Heart left ventricle (tissue), 16 donors: Measurements from ENCODE around the gene PLEKHO2. TPM values are rescaled to one million over a fixed set of nuclear protein-coding genes. Genes with fewer than 3 reads are reported as not detected.

ENCODE experiments used
- ATAC-seq, 4 donors: fragments of 200-7000 bp; cut with Tn5 transposase; one replicate each; pipeline ENCODE4 v1.9.1; 2020 to 2022; ENCODE audit warnings: moderate library complexity in 4 of 4, mild to moderate bottlenecking in 3 of 4, moderate number of reproducible peaks in 1 of 4
- DNase-seq, 5 donors: peaks; one replicate each; pipeline ENCODE4 v3.0.0-alpha.2; 2020
- H3K27ac ChIP-seq, 12 donors: fragments of 200-600 bp; sonication (generic) in 4 of 12; one replicate each; pipeline versions ENCODE4 v1.5.0 to v1.8.0; 2016 to 2022; ENCODE audit warnings: mild to moderate bottlenecking in 2 of 12
- H3K27me3 ChIP-seq, 9 donors: fragments of 200-600 bp; sonication (generic) in 2 of 9; one replicate each; pipeline versions ENCODE4 v1.5.1 to v1.8.0; 2016 to 2022; ENCODE audit warnings: mild to moderate bottlenecking in 3 of 9
- H3K36me3 ChIP-seq, 9 donors: fragments of 200-600 bp; sonication (generic) in 2 of 9; one replicate each; pipeline versions ENCODE4 v1.5.0 to v1.8.0; 2018 to 2022; ENCODE audit warnings: mild to moderate bottlenecking in 2 of 9
- H3K4me1 ChIP-seq, 12 donors: fragments of 200-600 bp; sonication (generic) in 4 of 12; one replicate each; pipeline versions ENCODE4 v1.5.0 to v1.8.0; 2016 to 2022; ENCODE audit warnings: mild to moderate bottlenecking in 3 of 12
- H3K4me3 ChIP-seq, 12 donors: fragments of 200-600 bp; sonication (generic) in 4 of 12; one replicate each; pipeline versions ENCODE4 v1.5.0 to v1.8.0; 2017 to 2022; ENCODE audit warnings: mild to moderate bottlenecking in 9 of 12, moderate library complexity in 4 of 12
- H3K9me3 ChIP-seq, 12 donors: fragments of 200-600 bp; sonication (generic) in 4 of 12; one replicate each; pipeline versions ENCODE4 v1.5.0 to v1.8.0; 2016 to 2022; ENCODE audit warnings: mild to moderate bottlenecking in 1 of 12
- CTCF ChIP-seq, 12 donors: fragments of 200-600 bp; sonication (generic) in 4 of 12; IDR thresholded peaks; one replicate each; pipeline versions ENCODE4 v1.5.0 to v1.8.0; 2018 to 2022; ENCODE audit warnings: antibody characterized with exemption in 12 of 12, mild to moderate bottlenecking in 5 of 12
- POLR2A ChIP-seq, 2 donors: fragments of 450-650 bp; IDR thresholded peaks; one replicate each; pipeline ENCODE4 v1.6.1; 2017; ENCODE audit warnings: antibody characterized with exemption in 2 of 2, mild to moderate bottlenecking in 2 of 2, moderate library complexity in 2 of 2
- WGBS, 4 donors: extraction: QIAGEN DNeasy Blood & Tissue Kit in 2 of 4; methylation state at CpG; one replicate each; pipeline versions ENCODE4 v1.1.5 to v1.1.7; 2013 to 2018; 5-methylcytosine and 5-hydroxymethylcytosine counted together
- intact Hi-C, 10 donors: fragments of 100-400 bp; cut with DNase I; formaldehyde crosslinking; loops; one replicate each; pipeline versions ENCODE4 v1.11.1 to v1.14.2; 2022
- polyA plus RNA-seq, 2 donors: library from polyadenylated mRNA; stranded (reverse); fragments of 200-250 nt; gene quantifications; one replicate each; pipeline ENCODE4 v1.2.3, GENCODE V29; 2013
- total RNA-seq, 9 donors: library from RNA; depleted of rRNA in 2 of 9; stranded (reverse); fragments of >200 nt in 2 of 9; fragmentation: NEBNext Ultra II Directional in 3 of 9; extraction: Animal tissue kit (Norgen Biotek cat#: 25700) in 3 of 9; gene quantifications; one replicate each; pipeline versions ENCODE4 v1.1.0 to v1.2.4, GENCODE V29; 2016 to 2023
- donor health status: ischemic (EF 13 %, LVEDD 7.1; RV severe dilation, severe dysfunction).
- donor health status: healthy with polysubstance abuse.
- donor health status: DM: no; HTN: yes; CAD: no.
- donor health status: DM: no; HTN: no; CAD: no.
- donor health status: ischemic (EF 25% LVEDD 6.9; RV normal size, moderate dysfunction).
- donor health status: ischemic (EF 25% LVEDD 5.7; RV mildly dilated, moderate dysfunction).
- donor health status: healthy.
- donor health status: DM: yes; HTN: yes; CAD: no.
- donor health status: ischemic (EF 35%, LVEDD 5.7; RV mildly dilated, moderate dysfunction).
- donor health status: nonischemic (EF 11% LVEDD 7.7; RV severe dilation, severe dysfunction).
- donor health status: DM: yes; HTN: yes; CAD: no.
- donor health status: PGD.
- donor health status: ischemic (EF 29% LVEDD 5.4; RV normal size, mild dysfunction).
- donor health status: nonischemic (EF 23%, LVEDD 6.1; RV moderate dilation, normal function).

The PLEKHO2 gene
- total and polyA plus RNA-seq, 11 donors: 5.3 to 50.8 (median 9.2) TPM

- no peaks in the 10 kb centered on the region for H3K36me3 ChIP-seq
- H3K4me3 ChIP-seq: peak overlapping the region in 1 of 12 donors; percentile 59
- ATAC-seq (no peak), DNase-seq (no peak)
- H3K9me3 ChIP-seq: peaks cover 0 to 10% (median 8%) of the 10 kb centered on the region in 12 donors
- H3K4me1 ChIP-seq: peaks cover 0 to 39% (median 2%) of the 10 kb centered on the region in 12 donors
- H3K27me3 ChIP-seq: peaks cover 0 to 5% (median 0%) of the 10 kb centered on the region in 9 donors
- WGBS, 4 donors: 82 to 90% (median 83%) methylated on average over 8 to 9 of the region's 9 CpGs
- no peak overlapping the region for H3K27ac ChIP-seq
- intact Hi-C loops: loop anchor here (1.0 to 10.0 kb wide), 10 partner anchors 79 to 219 kb away; partner anchors contain the start of gene PIF1 (in 1 of the 10)
- no peak for TF ChIP-seq CTCF (IDR thresholded peaks at IDR 0.05)
- no peak for TF ChIP-seq POLR2A (IDR thresholded peaks at IDR 0.05)
These were observed 64.2 kb downstream of the PLEKHO2 start for GRCh38 chr15:64905941-64906340.

GRCh38 chr15:64906402-64906801 lies 64.7 kb downstream of the PLEKHO2 start:
- DNase-seq (no peak), ATAC-seq (no peak)
- H3K9me3 ChIP-seq: peaks cover 0 to 6% (median 4%) of the 10 kb centered on the region in 12 donors
- TF ChIP-seq CTCF (IDR thresholded peaks at IDR 0.05): no peak
- no peak for TF ChIP-seq POLR2A (IDR thresholded peaks at IDR 0.05)
- H3K27me3 ChIP-seq: peaks cover 0 to 5% (median 0%) of the 10 kb centered on the region in 9 donors
- WGBS, 4 donors: 93 to 97% (median 95%) methylated on average over 3 of the region's 3 CpGs
- H3K27ac ChIP-seq: no peak overlapping the region
- no peaks in the 10 kb centered on the region for H3K36me3 ChIP-seq
- intact Hi-C loops: loop anchor here in 9 of 10 donors (2.0 to 10.0 kb wide), 7 partner anchors 79 to 219 kb away; partner anchors contain the start of gene PIF1 (in 1 of the 9)
- peaks cover 0 to 44% (median 6%) of the 10 kb centered on the region in 12 donors for H3K4me1 ChIP-seq
- no peak overlapping the region for H3K4me3 ChIP-seq

GRCh38 chr15:64907991-64908390 lies 66.3 kb downstream of the PLEKHO2 start:
- DNase-seq (no peak), ATAC-seq (no peak)
- intact Hi-C loops: loop anchor here in 9 of 10 donors (2.0 to 10.0 kb wide), 7 partner anchors 81 to 221 kb away; partner anchors contain the start of gene PIF1 (in 1 of the 9)
- Histone ChIP-seq H3K36me3 (no peaks in the 10 kb centered on the region), H3K27me3 (peaks cover 0 to 5% (median 0%) of the 10 kb centered on the region in 9 donors), H3K9me3 (no peaks in the 10 kb centered on the region), H3K4me3 (no peak overlapping the region), H3K4me1 (peaks cover 0 to 36% (median 7%) of the 10 kb centered on the region in 12 donors), H3K27ac (no peak overlapping the region)
- TF ChIP-seq CTCF (IDR thresholded peaks at IDR 0.05): no peak
- WGBS, 4 donors: 67 to 81% (median 75%) methylated on average over 1 of the region's 1 CpG

- H3K36me3 ChIP-seq: no peaks in the 10 kb centered on the region
- WGBS, 4 donors: 89 to 93% (median 90%) methylated on average over 3 of the region's 3 CpGs
- no peak overlapping the region for H3K27ac ChIP-seq
- TF ChIP-seq POLR2A (IDR thresholded peaks at IDR 0.05): no peak
- TF ChIP-seq CTCF (IDR thresholded peaks at IDR 0.05): no peak
- DNase-seq (no peak), ATAC-seq (no peak)
- no peaks in the 10 kb centered on the region for H3K9me3 ChIP-seq
- H3K4me3 ChIP-seq: no peak overlapping the region
- intact Hi-C loops: loop anchor here in 8 of 10 donors (5.0 to 10.0 kb wide), 6 partner anchors 82 to 222 kb away; partner anchors contain the start of gene PIF1 (in 1 of the 8)
- H3K27me3 ChIP-seq: peaks cover 0 to 5% (median 0%) of the 10 kb centered on the region in 9 donors
- H3K4me1 ChIP-seq: peaks cover 0 to 24% (median 7%) of the 10 kb centered on the region in 12 donors
These were observed 67.8 kb downstream of the PLEKHO2 start for GRCh38 chr15:64909546-64909945.
